NCI-H2196 (cell line): ENCODE measurements around the gene ZNF331.
"Not testable (repeated sequence)": the region's sequence is repeated elsewhere in the genome, so short reads cannot be mapped to it uniquely, and the experiment has no call there.

ENCODE experiments used
- DNase-seq: peaks from one replicate; lab custom pipeline; 2025; ENCODE audit not compliant: unreplicated experiment; lab: John Stamatoyannopoulos, UW

ZNF331 gene

DNA sequence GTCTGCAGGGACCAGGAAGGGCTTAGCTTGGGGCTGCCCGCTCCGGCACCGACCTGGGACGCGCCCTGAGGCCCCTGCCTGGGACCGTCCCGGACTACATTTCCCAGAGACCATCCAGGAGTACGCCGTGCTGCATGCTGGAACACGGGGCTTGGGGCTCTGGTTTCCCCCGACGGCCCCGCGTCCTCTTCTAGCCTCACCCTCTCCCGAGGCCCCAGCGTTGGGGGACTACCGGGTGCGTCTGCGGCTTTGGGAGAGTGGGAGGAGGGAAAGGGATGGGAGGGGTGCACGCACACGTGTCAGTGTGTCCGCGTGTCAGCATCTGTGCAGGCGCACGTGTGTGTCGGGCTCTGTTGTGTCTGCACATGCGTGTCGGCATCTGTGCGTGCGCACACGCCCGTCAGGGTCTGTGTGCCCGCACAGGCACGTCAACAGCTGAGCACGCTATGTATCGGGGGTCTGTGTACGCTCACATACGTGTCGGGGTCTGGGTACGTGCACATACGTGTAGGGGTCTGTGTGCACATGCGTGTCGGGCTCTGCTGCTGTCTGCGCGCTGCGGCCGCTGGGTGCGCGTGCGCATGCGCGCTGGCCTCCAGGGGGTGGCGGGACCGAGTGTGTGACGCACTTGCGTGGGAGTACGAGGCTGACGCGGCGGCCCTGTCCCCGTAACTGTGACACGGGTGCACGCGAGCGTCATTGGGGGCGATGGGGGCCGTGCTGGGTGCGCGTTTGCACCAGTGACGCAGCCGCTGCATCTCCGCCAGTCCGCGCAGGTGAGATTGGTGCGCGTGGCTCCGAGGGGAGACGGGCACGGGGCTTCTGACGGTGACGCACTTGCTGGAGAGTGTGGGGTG lies at the start of gene ZNF331:
TSS of gene ZNF331 (plus strand) at position 625 of the 857 bp plus-strand sequence. CDS start 31,232 bp downstream, outside the sequence.
- DNase-seq = peak; percentile 47

DNA sequence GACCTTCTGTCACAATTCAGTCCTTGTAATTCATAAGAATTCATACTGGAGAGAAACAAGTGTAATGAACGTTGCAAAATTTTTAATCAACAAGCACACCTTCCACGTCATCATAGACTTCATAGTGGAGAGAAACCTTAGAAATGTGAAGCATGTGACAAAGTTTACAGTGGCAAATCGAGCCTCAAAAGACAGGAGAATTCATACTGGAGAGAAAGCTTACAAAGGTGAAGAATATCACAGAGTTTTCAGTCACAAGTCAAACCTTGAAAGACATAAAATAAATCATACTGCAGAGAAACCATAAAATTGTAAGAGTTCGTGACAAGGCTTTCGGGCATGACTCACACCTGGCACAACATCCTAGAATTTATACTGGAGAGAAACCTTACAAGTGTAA lies 45.8 kb upstream of the ZNF331 start:
- DNase-seq = no peak

DNA sequence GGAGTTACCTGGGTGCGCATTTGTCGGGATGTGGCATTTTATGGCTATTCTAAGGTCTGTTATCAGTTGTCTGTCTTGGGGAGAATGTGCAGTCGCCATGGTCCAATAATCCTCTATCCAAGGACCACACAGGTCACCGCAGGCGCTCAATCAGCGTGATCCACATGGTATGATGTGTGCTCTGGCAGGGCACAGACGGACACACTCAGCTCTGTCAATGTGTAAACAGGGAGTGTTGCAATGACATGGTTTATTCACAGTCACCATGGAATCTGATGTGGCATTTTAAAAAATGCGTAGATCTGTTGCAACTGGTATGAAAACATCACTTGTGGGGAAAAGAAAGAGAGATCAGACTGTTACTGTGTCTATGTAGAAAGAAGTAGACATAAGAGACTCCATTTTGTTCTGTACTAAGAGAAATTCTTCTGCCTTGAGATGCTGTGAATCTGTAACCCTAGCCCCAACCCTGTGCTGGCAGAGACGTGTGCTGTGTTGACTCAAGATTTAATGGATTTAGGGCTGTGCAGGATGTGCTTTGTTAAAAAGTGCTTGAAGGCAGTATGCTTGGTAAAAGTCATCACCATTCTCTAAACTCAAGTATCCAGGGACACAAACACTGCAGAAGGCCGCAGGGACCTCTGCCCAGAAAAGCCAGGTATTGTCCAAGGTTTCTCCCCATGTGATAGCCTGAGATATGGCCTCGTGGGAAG lies 40.5 kb upstream of the ZNF331 start:
- not testable (repeated sequence) for DNase-seq

DNA sequence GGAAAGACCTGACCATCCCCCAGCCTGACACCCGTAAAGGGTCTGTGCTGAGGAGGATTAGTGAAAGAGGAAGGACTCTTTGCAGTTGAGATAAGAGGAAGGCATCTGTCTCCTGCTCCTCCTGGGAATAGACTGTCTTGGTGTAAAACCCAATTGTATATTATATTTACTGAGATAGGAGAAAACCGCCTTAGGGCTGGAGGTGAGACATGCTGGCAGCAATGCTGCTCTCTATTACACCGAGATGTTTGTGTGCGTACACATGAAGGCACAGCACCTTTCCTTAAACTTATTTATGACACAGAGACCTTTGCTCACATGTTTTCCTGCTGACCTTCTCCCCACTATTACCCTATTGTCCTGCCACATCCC lies 39.9 kb upstream of the ZNF331 start:
- DNase-seq = not testable (repeated sequence)

GRCh38 chr19:53503151-53503550 lies 34.8 kb upstream of the ZNF331 start:
- DNase-seq = not testable (repeated sequence)

DNA sequence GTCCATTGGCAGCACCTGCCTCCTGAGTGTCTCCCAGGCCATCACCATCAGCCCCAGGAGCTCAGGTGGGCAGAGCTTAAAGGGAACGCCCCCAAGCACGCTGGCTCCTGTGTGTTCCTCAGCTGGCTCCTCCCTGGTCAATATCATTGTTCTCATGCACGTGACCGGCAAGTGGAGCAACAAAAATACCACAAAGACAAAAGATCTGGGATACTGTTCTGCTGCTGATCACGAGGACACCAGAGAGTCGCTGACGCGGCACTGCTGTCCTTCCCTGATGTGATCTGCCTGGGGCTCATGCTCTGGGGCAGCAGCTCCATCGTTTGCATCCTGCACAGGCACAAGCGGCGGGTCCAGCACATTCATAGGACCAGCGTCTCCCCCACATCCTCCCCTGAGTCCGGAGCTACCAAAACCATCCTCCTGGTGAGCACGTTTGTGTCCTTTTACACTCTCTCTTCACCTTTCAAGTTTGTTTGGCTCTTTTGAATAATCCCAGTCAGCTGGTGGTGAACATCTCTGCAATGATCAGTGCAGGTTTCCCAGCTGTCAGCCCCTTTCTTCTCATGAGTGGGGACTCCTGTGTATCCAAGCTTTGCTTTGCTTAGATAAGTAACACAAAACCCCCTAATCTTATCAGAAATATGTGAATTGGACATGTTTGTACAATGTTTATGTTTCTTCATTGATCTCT lies 34.1 kb upstream of the ZNF331 start:
- DNase-seq = not testable (repeated sequence)

DNA sequence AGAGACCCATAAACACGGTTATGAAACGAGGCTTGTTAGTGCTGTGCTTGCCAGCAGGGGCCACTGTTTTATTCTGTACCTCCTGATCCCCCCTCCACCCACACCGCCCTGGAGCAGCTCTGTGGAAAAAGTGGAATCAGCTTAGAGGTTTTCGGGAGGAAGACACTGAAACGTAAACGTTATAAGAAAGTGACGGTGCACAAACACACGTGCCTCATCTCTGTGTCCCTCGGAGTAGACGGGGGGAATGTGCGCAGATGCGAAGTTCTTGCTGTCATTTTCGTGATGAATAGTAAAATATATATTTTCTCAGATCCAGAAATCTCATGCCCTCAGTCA lies 33.6 kb upstream of the ZNF331 start:
- DNase-seq = not testable (repeated sequence)

DNA sequence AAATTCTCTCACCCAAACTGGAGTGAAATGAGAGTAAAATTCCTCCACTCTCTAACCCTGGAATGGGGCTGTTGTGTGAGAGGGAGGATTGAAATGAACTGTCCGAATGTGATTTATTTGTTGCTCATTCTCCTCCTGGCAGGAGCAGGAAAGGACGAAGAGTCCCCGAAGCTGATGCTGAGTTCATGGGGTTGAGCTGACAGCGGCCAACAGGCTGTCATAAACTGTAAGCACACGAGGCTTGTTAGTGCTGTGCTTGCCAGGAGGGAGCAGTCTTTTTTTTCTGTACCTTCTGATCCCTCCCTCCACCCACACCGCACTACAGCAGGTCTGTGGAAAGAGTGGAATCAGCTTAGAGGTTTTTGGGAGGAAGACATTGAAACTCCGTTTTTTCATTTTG lies 33.1 kb upstream of the ZNF331 start:
- DNase-seq = no peak

DNA sequence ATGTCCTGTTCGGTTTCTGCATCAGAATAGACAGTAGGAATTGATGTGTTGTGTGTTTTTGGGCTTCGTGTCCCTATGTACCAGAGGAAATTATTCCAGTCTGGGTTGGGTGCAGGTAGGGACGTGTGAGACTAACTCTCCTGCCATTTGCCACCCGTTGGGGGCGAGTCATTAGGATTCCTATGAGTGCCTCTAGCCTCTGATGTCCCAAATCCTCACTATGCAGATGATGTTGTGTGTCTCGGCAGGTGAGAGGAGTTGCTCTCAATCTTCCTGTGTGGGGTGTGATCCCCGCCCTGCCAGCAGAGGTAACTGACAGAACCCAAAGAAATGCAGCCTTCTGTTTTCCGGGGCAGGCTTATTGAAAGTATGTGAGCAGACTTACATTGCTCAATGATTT lies 31.2 kb upstream of the ZNF331 start:
- DNase-seq = no peak

DNA sequence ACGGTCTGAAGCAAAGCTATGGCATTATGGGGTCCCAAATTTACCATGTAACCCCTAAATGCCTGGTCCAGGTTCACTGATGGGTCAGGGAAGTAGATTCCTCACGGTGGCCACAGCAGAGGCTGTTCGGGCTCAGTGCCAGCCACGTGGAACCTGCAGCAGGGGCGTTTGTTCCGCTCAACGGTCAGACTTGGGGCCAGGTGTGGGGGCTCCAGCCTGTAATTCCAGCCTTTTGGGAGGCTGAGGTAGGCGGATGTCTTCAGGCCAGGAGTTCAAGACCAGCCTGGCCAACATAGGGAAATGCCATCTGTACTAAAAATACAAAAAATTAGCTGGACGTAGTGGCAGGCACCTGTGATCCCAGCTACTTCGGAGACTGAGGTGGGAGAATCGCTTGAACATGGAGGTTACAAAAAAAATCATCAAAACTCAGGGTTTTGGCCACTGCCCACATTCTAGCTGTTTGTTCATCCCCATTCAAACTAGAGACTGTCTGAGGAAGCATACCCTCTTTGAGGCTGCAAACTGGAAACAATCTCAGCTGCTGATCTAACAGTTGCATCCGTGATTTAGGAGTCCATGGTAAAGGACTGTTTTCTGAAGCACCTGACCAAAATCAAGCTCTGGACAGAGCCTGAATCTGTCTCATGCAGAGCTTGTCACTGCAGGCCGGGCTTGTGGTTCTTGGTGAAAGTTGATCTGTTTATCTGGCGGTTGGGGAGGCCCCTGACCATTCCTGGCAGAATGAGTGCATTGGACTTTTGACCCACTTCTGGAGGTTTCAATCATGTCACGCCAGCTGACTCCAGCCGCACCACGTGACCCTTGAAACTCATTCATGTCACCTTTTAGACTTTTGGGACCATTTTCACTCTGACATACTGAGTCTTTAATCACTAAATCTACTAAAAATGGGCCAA lies 30.2 kb upstream of the ZNF331 start:
- no peak for DNase-seq

DNA sequence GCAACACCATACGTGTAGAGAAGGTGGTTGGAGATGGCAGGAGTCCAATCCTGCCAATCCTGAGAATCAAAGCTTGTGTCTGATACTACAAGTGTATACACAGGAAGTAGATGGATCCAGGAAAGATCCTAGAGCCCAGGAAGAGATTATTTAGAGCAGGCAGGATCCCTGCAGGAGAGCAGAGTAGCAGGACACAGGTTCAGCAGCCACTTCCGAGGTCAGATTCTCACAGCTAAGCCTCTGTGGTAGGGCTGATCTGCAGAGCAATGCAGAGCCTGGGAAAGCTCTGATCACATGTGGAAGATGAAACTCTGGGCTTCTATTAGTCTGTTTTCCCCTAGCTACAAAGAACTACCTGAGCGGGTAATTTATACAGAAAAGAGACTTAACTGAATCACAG lies 28.5 kb upstream of the ZNF331 start:
- no peak for DNase-seq

- DNase-seq = no peak
Measured at GRCh38 chr19:53509845-53510244, 28.1 kb upstream of the ZNF331 start.

DNA sequence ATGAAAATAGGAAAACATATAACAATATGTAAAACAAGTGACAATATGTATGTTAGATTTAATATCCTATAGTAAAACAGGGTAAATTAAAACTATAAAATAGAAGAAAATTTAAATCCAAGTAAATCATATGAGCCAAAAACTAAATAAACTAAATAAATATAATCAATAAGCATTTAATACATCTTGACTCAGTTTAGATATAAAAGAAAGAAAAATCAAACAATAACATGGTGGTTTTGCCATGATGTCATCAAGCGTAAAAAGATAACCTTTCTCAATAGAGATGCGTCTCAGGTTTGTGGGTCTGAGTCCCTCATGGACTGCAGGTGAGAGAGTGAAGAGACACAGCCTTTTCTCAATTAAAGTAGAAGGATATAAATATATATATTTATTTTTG lies 26.6 kb upstream of the ZNF331 start:
- no peak for DNase-seq

DNA sequence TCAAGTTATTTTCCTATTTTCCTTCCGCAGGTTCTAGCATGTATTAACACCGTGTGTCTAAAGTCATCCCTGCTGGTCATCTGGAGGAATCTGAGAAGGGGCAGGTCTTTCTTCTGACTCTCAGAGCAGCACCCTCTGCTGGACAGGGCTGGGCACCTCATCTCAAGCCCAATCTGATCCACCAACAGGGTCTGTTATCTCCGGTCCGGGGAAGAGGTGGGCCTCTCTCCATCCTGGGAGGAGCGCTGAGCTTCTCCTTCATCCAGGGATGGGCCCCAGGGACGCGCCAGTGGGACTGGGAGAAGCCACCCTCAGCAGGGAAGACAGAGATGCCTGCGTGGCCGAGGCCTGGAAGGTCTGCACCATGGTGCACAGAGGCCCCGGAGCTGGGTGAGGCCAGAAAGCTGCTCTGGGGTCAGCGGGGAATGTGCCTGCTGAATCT lies 26.0 kb upstream of the ZNF331 start:
- peak; percentile 12 for DNase-seq

DNA sequence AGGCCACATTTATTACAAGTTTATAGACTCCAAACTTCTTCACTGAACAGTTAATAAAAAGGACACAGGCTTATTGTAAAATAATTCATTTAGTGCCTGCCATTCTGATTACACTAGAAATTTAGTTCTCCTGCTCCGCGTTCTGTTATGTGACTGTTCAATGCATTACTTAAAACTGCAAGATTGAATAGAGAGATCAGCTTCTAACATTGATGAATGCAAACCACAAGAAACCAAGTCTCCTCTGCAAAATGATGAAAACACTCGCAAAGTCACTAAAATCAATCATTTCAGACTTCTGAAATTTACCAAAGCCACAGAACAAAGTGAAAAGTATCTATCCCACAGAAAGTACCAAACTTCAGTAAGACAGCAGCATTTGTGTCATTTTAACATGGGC lies 22.9 kb upstream of the ZNF331 start:
- DNase-seq = not testable (repeated sequence)

DNA sequence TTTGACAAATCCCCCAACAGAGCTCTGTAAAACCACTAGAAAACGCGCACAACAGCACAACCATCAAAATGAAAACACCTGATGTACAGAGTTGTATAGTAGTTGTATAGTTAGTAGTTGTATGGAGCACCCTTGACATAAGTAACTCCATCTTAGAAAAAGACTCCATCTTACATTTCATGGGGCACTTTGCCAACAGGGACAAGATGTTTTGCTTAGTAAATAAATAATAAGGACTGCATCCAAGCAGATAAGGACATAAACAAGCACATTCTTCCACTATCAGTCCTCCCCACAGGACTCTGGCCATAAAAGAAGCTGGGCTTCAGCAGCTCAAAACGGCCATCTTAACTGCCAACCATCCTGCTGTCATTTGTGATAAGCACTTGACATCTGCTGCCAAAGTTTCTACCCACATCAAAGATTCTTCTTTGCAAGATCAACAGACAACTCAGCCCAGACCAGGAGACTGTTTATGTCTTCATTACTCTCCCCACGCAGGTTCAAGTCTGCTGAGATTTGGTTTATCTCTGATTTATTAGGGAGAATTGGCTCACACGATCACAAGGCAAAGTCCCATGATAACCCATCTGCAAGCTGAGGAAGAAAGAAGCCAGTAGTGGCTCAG lies 20.7 kb upstream of the ZNF331 start:
- no peak for DNase-seq

- no peak for DNase-seq
Measured at GRCh38 chr19:53518121-53518520, 19.8 kb upstream of the ZNF331 start.

- no peak for DNase-seq
Measured at GRCh38 chr19:53518716-53519115, 19.2 kb upstream of the ZNF331 start.

GRCh38 chr19:53519446-53519845 lies 18.5 kb upstream of the ZNF331 start:
- no peak for DNase-seq

DNA sequence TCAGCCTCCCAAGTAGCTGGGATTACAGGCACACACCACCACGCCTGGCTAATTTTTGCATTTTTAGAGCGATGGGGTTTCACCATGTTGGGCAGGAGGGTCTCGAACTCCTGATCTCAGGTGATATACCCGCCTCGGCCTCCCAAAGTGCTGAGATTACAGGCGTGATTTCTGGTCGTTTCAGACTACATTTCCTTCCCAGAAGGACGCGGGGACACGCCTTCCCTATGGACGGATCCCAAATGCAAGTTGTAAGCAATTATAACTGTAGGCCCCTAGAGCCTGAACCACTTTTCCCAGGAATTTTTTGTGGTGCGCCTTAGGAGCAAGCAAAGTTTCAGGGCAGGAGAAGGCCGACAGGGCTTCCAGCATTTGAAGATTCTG lies 17.8 kb upstream of the ZNF331 start:
- DNase-seq = no peak
